Large intestine (tissue), 3 donors: ENCODE data around the gene CACNA1G. TPM values are rescaled to one million over a fixed set of nuclear protein-coding genes. Genes with fewer than 3 reads are reported as not detected.

Experiments
- DNase-seq, 2 donors: peaks; one replicate each; pipeline versions ENCODE4 v3.0.0 to v3.0.0-alpha.2; 2013
- H3K27ac ChIP-seq: one replicate; pipeline ENCODE4 v1.5.1; 2013; ENCODE audit warnings: low read length
- H3K27me3 ChIP-seq: 2 replicates; pipeline ENCODE4 v1.6.1; 2013; ENCODE audit warnings: low read length; ENCODE audit not compliant: control insufficient read depth, insufficient read depth
- H3K36me3 ChIP-seq: 2 replicates; pipeline ENCODE4 v1.6.1; 2013; ENCODE audit warnings: low read length; ENCODE audit not compliant: control insufficient read depth, insufficient read depth
- H3K4me1 ChIP-seq: one replicate; pipeline ENCODE4 v1.6.1; 2013; ENCODE audit warnings: low read length; ENCODE audit not compliant: control insufficient read depth, insufficient read depth
- H3K4me3 ChIP-seq: one replicate; pipeline ENCODE4 v1.5.1; 2013; ENCODE audit warnings: low read length
- H3K9me3 ChIP-seq: one replicate; pipeline ENCODE4 v1.6.1; 2013; ENCODE audit warnings: mild to moderate bottlenecking, low read depth, low read length, moderate library complexity; ENCODE audit not compliant: control insufficient read depth
- WGBS: methylation state at CpG from one replicate; pipeline ENCODE4 v1.1.5; 2013; ENCODE audit warnings: low lambda C conversion rate; ENCODE audit not compliant: insufficient coverage; 5-methylcytosine and 5-hydroxymethylcytosine counted together
- polyA plus RNA-seq: library from polyadenylated mRNA; unstranded; fragments of 120-200 nt; gene quantifications from one replicate; pipeline ENCODE4 v1.2.1, GENCODE V29; 2013

CACNA1G gene
- polyA plus RNA-seq, 1 donor = 1.7 TPM

DNA sequence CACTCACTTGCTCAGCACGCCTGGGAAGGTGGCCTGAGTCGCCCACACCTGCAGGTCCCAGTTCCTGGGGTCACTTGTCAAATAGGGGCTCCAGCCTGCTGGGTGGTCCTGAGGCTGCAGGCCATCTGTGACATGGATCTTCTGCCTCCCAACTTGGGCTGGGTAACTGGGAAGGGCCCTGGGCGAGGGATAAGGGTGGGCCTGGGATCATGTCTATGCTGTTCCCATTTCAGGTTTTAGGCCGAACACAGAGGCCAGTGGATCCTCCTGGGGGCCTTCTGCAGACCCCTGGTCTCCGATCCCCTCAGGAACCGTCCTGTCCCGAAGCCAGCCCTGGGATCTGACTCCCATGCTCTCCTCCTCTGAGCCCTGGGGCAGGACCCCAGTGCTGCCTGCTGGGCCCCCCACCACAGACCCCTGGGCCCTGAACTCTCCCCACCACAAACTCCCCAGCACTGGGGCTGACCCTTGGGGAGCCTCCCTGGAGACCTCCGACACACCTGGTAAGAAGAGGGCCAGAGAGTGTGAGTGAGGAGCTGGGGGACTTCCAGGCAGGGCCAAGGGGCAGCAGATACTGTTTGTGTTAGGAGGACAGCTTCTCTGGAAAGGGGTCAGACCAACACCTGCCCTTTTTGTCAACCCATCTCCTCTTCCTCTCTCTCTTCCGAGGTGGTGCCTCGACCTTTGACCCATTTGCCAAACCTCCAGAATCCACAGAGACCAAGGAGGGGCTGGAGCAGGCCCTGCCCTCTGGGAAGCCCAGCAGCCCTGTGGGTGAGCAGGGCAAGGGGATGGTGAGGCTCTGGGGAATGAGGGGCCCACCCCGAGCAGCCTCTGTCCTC lies 19.7 kb upstream of the CACNA1G start:
- H3K4me3 ChIP-seq = no peak overlapping the region
- peaks cover 51% of the 10 kb centered on the region for H3K4me1 ChIP-seq
- no peaks in the 10 kb centered on the region for H3K27me3 ChIP-seq
- DNase-seq = no peak
- H3K9me3 ChIP-seq = no peaks in the 10 kb centered on the region
- WGBS = no CpG with 5 or more reads among the region's 11 CpGs
- no peaks in the 10 kb centered on the region for H3K36me3 ChIP-seq
- H3K27ac ChIP-seq = no peak overlapping the region

DNA sequence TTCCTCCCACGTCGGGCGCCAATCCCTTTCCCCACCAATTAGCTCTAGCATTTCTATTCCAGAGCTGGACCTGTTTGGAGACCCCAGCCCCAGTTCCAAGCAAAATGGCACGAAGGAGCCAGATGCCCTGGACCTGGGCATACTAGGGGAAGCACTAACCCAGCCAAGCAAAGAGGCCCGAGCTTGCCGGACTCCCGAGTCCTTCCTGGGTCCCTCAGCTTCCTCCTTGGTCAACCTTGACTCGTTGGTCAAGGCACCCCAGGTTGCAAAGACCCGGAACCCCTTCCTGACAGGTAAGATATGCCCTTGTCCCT lies 19.2 kb upstream of the CACNA1G start:
- Histone ChIP-seq H3K27me3 (no peaks in the 10 kb centered on the region), H3K36me3 (no peaks in the 10 kb centered on the region)

DNA sequence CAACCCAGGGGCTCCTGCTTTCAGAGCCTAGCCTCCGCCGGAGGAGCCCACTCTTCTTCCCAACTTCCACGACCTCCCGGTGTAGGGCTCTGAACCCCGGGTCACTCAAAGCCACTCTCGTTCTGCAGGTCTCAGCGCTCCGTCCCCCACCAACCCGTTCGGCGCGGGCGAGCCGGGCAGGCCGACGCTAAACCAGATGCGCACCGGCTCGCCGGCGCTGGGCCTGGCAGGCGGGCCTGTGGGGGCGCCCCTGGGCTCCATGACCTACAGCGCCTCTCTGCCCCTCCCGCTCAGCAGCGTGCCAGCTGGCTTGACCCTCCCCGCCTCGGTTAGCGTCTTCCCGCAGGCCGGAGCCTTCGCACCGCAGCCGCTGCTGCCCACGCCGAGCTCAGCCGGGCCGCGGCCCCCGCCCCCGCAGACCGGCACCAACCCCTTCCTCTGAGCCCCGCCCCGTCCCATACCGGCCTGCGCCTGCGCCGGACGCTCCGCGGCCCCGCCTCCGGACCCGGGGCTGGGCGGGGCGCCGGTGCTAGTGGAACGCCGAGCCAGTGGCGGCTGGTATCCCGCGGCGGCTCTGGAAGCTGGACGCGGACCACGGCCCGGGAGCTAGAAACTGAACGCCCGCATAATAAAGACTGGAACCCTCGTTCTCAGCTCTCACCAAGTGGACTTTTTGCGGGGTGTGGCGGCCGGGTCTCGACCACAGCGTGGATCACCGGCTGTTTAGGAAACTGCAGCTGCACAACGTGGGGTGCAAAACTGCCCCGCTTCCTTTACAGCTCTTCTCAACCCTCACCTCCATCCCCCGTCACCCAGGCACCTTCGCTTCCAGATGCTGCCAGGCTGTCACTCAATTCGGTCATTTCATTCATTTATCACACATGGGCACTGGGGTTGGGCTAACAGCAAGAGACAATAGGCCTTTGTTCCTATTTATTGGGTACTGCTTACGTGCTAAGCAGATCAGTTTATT lies 18.5 kb upstream of the CACNA1G start:
- Histone ChIP-seq H3K27ac (peak overlapping the region; percentile 71), H3K4me1 (peaks cover 51% of the 10 kb centered on the region)
- no CpG with 5 or more reads among the region's 82 CpGs for WGBS

More for the DNA sequence above, 19.2 kb upstream of the CACNA1G start:
- no peaks in the 10 kb centered on the region for H3K9me3 ChIP-seq
- peak overlapping the region; percentile 36 for H3K4me3 ChIP-seq
- H3K27ac ChIP-seq = no peak overlapping the region
- no peak for DNase-seq
- peaks cover 51% of the 10 kb centered on the region for H3K4me1 ChIP-seq
- WGBS = no CpG with 5 or more reads among the region's 9 CpGs

DNA sequence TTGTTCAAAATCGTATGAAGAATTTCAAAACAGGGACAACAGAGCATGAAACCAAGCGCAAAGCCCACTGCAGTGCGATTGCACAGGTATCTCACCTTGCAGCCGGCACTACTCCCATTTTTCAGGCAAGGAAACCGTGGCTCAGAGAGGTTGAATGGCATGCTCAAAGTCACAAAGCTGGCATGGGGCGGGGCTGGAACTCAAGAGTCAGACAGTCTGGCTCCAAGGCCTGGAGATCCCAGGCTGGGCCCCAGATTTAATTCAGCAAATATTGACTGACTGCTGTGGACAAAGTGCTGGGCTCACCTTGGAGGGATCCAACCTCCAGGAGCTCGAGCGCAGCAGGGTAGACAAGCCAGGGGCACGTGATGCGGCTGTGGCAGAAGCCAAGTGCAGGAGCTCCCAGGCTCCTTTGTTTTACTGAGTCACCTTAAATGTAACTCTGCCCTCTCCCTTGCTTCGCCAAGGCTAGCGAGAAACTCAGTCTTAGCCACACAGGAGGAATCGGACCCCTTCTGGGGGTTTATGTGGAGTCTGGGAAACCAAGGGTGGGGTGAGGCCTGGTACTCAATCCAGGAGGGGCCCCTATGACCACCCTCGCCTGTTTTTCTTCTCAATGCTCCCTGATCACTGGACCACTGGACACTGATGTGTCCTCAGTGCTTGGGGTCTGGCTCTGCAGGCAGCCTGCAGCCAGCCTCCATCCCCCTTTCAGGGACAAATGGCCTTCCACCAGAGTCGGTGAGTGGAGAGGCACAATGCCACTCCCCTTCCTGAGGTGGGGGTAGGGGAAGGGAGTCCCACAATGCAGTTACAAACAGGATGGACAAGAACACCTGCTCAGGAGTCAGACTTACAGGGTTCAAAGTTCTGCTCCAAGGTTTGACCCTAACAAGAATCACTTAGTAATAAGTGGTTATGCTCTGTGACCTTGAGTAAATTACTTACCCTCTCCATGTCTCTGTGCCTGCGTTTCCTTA lies 17.4 kb upstream of the CACNA1G start:
- Histone ChIP-seq H3K27ac (peak overlapping the region; percentile 71), H3K4me1 (peaks cover 52% of the 10 kb centered on the region), H3K9me3 (no peaks in the 10 kb centered on the region), H3K36me3 (no peaks in the 10 kb centered on the region), H3K4me3 (peak overlapping the region; percentile 50), H3K27me3 (no peaks in the 10 kb centered on the region)
- no CpG with 5 or more reads among the region's 16 CpGs for WGBS
- peak; percentile 78 to 88 for DNase-seq

More for the DNA sequence above, 18.5 kb upstream of the CACNA1G start:
- Histone ChIP-seq H3K27me3 (no peaks in the 10 kb centered on the region), H3K4me3 (peak overlapping the region; percentile 50), H3K36me3 (no peaks in the 10 kb centered on the region), H3K9me3 (no peaks in the 10 kb centered on the region)
- DNase-seq = peak; percentile 78 to 91

DNA sequence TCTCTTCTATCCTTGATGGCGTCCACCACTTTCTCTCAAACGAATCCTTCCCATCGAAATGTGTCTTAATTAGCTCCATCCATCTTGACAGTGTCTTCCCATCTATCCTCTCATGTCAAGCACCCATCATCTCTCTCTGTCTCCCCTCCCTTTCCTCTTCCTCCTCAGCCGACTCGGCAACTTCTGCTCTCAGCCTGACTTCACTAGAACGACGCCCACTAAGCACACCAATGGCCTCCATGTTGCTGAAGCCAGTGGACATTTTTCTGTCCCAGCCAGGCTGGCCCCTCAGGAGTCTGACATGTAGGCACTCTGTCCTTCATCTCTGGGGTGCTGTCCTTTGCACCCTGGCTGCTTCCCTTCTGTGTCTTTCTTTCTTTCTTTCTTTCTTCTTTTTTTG lies 16.0 kb upstream of the CACNA1G start:
- DNase-seq = no peak
- Histone ChIP-seq H3K9me3 (no peaks in the 10 kb centered on the region), H3K36me3 (peaks cover 6% of the 10 kb centered on the region), H3K4me1 (peaks cover 38% of the 10 kb centered on the region), H3K27ac (no peak overlapping the region), H3K4me3 (no peak overlapping the region), H3K27me3 (no peaks in the 10 kb centered on the region)
- 80% methylated on average over 4 of the region's 7 CpGs for WGBS

DNA sequence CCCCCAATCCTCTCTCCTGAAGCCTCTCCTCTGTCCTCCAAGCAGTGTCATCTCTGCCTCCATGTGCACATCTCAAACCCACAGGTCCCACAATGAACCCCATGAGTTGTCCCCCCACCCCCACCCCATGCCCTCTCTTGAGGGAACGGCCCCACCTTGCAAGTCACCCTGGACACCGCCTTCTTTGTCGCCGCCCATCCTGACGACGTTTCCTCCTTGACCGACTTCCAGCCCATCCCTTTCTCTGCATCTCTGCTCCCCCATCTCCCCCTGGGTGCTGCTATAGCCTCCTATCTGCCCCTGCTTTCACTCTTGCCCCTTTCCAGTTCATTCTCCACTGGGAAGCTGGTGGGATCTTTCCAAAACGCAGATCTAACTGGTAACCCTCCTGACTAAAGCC lies 15.2 kb upstream of the CACNA1G start:
- WGBS = 61% methylated on average over 5 of the region's 8 CpGs
- Histone ChIP-seq H3K4me3 (no peak overlapping the region), H3K4me1 (peaks cover 32% of the 10 kb centered on the region), H3K27ac (no peak overlapping the region), H3K9me3 (no peaks in the 10 kb centered on the region), H3K27me3 (no peaks in the 10 kb centered on the region), H3K36me3 (peaks cover 14% of the 10 kb centered on the region)
- no peak for DNase-seq

DNA sequence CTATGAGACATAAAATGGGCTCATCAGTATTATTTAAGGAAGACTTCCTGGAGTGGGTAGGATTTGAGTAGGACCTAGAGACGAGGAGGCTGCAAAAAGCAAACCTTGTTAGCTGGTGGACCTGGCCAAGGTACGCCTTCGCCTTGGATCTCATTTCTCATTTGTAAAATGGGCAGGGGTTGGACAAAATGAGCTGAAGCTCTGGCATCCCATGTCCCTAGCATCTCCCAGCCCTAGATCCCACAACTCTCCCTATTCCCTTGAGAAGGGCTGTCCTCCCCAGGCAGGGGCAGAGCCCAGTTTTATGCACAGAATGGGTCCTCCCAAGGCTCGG lies 13.8 kb upstream of the CACNA1G start:
- Histone ChIP-seq H3K9me3 (no peaks in the 10 kb centered on the region), H3K36me3 (peaks cover 25% of the 10 kb centered on the region), H3K4me1 (peaks cover 30% of the 10 kb centered on the region), H3K27ac (no peak overlapping the region), H3K27me3 (no peaks in the 10 kb centered on the region), H3K4me3 (no peak overlapping the region)
- no peak for DNase-seq
- WGBS = no CpG with 5 or more reads among the region's 4 CpGs

DNA sequence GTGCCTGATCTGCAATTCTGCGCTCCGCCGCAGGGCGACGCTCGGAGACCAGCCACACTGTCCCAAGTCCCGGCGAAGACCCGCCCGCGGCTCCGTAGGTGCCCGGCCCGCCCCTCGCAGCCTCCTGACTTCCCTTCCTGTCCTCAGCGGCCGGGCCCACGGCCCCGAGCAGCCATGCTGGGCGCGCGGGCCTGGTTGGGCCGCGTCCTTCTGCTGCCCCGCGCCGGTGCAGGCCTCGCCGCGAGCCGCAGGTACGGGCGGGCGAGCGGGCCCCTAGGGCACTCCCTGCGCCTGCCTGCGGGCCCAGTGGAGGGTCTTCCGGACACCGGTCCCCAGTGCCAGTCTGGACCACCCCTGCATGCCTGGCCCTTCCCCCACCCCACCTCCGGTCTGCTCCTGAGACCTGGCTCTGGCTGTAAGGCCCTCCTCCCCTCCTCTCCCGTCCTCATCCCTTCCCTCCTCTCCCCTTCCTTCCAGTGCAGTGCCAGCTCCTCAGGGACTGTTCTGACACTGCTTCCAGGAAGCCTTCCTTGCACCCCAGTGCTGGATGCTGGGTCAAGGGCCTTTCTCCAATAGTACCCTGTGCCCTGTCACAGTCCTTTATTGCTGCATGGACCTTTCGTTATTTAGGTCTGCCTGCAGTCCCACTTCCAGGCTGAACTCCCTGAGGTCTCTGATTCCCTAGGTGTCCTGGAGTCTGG lies 13.3 kb upstream of the CACNA1G start, which contains the start of gene SPATA20:
Gene SPATA20, plus strand, starts transcription at position 140 of the 701 bp plus-strand sequence. Its CDS starts 35 bp downstream, at position 175.
- no peaks in the 10 kb centered on the region for H3K27me3 ChIP-seq
- H3K4me1 ChIP-seq = peaks cover 30% of the 10 kb centered on the region
- peak within 1 kb of the TSS; percentile 54 for H3K4me3 ChIP-seq
- no CpG with 5 or more reads among the region's 42 CpGs for WGBS
- H3K9me3 ChIP-seq = no peaks in the 10 kb centered on the region
- peaks cover 29% of the 10 kb centered on the region for H3K36me3 ChIP-seq
- peak within 1 kb of the TSS; percentile 44 for H3K27ac ChIP-seq
- DNase-seq = peak; percentile 91

DNA sequence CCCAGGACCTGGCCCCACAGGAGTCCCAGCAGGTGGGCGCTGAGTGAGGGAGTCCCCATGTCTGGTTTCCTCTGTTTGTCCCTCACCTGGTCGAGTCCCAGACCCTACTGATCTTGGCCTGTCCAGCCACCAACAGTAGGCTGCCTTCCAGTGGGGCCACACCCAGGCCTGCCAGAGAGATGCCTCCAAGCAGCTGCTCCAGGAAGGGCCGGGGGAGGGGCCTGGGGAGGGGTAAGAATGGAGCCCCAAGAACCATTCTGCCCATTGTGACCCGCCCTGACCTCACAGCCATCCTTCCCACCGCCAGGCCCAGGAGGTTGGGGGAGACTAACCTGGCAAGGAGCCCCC lies 12.8 kb upstream of the CACNA1G start:
- Histone ChIP-seq H3K4me3 (peak overlapping the region; percentile 54), H3K36me3 (peaks cover 29% of the 10 kb centered on the region), H3K9me3 (no peaks in the 10 kb centered on the region), H3K27ac (no peak overlapping the region), H3K27me3 (no peaks in the 10 kb centered on the region), H3K4me1 (peaks cover 26% of the 10 kb centered on the region)
- no peak for DNase-seq
- WGBS = no CpG with 5 or more reads among the region's 5 CpGs
